Mammary epithelial cell (primary cell): Measurements from ENCODE around the gene FAXC.

Source experiments
- CTCF ChIP-seq, 2 donors: IDR thresholded peaks in 1 of 2; conservative IDR thresholded peaks in 1 of 2; 2 replicates each; pipeline ENCODE4 v1.5.1; 2011 to 2012; ENCODE audit warnings: inconsistent platforms in 2 of 2, low read length in 2 of 2, mild to moderate bottlenecking in 2 of 2, control low read depth in 1 of 2, low read depth in 1 of 2; ENCODE audit not compliant: insufficient read depth in 1 of 2; ENCODE audit errors: extremely low read depth in 1 of 2
- EZH2 ChIP-seq: IDR thresholded peaks from 2 replicates; pipeline ENCODE4 v1.6.1; 2012; ENCODE audit warnings: low read length, inconsistent platforms, borderline replicate concordance

GRCh38 chr6:99341862-99342455, 7.5 kb downstream of the FAXC start:
- TF ChIP-seq CTCF (conservative IDR thresholded peaks at IDR 0.05 in 1 of 2, IDR thresholded peaks at IDR 0.05 in 1 of 2; ENCODE audit: extremely low read depth in 1 of 2, insufficient read depth in 1 of 2, low read depth in 1 of 2, low read length in 2 of 2) = no peak
- TF ChIP-seq EZH2 = no peak
